OCI-LY7 (cell line): ENCODE results near the gene C6orf132.

Experiments
- EZH2phosphoT487 ChIP-seq: fragments of 200-600 bp; sonication (generic); IDR thresholded peaks from 2 replicates; pipeline ENCODE4 v1.6.1; 2018; ENCODE audit warnings: low read depth, borderline replicate concordance, mild to moderate bottlenecking, mixed run types, antibody characterized with exemption, low read length, moderate library complexity, mixed read lengths
- TF ChIP-seq, protein P1 (sequence below): fragments of 200-600 bp; sonication (generic); conservative IDR thresholded peaks from 2 replicates; pipeline ENCODE4 v1.5.1; 2014; ENCODE audit warnings: mild to moderate bottlenecking, antibody characterized with exemption, low read length, moderate library complexity, mixed read lengths

- TF ChIP-seq, protein P1, sequence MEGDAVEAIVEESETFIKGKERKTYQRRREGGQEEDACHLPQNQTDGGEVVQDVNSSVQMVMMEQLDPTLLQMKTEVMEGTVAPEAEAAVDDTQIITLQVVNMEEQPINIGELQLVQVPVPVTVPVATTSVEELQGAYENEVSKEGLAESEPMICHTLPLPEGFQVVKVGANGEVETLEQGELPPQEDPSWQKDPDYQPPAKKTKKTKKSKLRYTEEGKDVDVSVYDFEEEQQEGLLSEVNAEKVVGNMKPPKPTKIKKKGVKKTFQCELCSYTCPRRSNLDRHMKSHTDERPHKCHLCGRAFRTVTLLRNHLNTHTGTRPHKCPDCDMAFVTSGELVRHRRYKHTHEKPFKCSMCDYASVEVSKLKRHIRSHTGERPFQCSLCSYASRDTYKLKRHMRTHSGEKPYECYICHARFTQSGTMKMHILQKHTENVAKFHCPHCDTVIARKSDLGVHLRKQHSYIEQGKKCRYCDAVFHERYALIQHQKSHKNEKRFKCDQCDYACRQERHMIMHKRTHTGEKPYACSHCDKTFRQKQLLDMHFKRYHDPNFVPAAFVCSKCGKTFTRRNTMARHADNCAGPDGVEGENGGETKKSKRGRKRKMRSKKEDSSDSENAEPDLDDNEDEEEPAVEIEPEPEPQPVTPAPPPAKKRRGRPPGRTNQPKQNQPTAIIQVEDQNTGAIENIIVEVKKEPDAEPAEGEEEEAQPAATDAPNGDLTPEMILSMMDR, result no peak
- TF ChIP-seq EZH2phosphoT487, result no peak
Observed at GRCh38 chr6:42190554-42191183, 48.2 kb upstream of the C6orf132 start.
